ENCODE results near the gene IVD.

Gene IVD

DNA sequence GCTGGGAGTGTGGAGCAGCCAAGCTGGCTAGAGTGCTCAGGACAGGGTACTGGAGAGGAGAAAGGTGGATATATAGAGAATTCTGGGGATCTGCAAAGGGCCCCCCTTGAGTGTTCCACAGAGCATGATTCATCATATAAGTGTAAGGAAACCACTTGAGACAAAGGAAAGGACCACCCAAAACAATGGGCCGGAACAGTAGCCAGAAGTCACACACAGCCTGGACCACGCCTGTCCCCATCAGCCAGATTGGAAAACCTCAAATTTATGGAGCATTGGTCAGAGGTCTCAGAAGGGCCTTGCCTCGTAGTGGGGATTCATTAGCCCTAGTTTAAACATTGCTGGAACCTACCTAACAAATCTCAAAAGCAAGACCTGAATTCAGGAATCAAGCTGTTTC lies 28.0 kb upstream of the IVD start:
- DNase-seq (ENCODE audit: low read depth): no peak

DNA sequence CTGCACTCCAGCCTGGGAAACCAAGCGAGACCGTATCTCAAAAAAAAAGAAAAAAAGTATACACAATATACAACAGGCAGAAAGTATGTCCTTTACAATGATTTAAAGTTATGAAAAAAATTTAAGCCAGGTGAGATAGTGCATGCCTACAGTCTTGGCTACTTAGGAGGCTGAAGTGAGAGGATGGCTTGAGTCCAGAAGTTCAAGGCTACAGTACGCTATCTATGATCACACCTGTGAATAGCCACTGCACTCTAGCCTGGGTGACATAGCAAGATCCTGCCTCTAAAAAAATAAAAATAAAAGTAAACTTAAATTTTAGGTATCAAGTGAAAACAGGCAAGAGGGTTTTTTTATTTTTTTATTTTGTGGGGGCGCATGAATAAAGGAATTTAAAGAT lies 26.2 kb upstream of the IVD start:
- DNase-seq (ENCODE audit: low read depth): no peak

DNA sequence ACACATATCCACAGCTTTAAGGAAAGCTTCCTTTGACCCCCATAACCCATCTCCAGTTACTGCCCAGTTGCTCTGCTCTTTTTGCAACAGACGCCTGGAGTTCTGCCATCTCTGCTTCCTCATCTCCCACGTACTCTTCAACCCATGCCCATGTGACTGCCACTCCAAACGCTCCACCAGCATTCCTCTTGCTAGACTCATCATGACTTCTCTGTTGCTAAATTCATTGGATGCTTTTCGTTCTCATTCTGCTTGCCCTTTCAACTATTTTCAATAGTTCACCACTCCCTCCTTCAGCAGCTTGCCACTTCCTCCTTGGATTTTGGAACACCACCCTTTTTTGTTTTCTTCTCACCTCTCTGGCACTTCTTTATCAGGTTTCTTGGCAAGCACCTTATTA lies 25.7 kb upstream of the IVD start:
- DNase-seq (ENCODE audit: low read depth): no peak

DNA sequence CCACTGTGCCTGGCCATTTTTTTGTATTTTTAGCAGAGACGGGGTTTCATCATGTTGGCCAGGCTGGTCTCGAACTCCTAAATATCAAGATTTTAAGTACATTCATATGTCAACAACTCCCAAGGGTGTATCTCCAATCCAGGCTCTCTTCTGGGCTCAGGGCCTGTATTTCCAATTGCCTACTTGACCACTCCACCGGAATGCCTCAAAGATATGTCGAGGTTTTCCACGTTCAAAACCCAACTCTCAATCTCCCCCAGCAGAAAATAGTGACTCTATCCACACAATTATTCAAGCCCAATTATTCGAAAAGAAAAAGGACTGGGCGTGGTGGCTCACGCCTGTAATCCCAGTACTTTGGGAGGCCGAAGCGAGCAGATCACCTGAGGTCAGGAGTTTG lies 25.0 kb upstream of the IVD start:
- DNase-seq (ENCODE audit: low read depth): no peak

DNA sequence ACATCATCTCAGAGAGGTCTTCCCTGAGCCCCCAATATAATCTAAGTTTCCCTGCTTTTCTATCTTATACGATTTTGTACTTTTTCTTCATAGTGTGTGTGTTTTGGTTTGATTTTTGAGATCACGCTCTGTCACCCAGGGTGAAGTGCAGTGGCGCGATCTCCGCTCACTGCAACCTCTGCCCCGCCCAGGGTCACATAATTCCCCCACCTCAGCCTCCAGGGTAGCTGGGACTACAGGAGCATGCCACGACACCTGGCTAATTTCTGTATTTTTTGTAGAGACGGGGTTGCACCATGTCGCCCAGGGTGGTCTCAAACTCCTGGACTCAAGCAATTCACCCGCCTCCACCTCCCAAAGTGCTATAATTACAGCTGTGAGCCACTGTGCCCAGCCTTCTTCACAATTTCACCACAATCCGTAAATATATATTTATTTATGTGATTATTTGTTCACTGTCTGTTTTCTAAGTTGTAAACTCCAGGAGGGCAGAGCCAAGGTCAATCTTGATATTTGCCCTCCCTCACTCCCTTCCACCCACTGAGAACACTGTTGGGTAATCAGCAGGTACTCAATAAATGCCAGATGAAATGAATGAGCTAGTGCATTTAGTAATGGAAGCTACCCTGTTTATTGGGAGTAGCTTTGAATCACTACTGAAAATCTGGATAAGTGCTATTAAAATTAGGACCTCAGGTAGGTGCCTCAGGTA lies 23.6 kb upstream of the IVD start:
- DNase-seq (ENCODE audit: low read depth): no peak

DNA sequence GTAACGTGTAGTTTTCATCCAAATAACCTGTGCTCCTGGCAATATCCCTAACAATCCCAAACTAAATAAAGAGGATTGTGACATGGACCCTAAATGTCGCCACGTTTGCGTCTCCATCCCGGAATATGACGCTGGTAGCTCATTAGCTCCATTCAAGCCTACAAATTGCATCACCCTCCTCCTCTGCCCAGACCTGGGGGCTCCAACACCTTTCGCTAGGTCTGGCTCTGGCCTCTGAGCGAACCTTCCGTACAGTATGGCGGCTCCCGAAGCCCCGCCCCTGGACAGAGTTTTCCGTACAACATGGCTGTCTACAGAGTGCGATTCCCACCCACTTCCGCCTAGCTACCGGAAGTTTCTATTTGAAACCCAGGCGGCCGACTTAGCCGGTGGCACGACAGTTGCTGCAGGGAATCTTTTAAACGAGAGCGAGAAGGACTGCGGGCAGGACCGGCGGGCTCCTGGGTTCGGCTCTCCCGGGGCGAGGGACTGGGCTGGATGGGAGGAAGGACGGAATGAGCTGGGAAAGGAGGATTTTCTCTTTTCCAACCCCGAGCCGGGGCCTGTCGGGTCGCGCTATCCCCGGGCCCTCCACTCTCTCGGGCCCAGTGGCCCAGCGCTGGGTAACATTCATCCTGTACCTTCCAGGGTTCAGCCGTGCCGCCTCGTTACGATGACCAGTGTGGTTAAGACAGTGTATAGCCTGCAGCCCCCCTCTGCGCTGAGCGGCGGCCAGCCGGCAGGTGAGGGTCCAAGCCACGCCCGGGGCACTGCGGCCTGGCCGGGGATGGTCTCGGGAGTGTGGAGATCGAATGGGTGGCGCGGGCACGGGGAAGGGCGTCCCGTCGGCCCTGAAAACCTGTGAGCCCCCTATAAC lies 22.8 kb upstream of the IVD start, which contains the start of gene KNSTRN:
TSS of gene KNSTRN (plus strand) at position 142 of the 877 bp plus-strand sequence. CDS start at position 257, 115 bp downstream.
- peak; percentile 84 for DNase-seq (ENCODE audit: low read depth)

DNA sequence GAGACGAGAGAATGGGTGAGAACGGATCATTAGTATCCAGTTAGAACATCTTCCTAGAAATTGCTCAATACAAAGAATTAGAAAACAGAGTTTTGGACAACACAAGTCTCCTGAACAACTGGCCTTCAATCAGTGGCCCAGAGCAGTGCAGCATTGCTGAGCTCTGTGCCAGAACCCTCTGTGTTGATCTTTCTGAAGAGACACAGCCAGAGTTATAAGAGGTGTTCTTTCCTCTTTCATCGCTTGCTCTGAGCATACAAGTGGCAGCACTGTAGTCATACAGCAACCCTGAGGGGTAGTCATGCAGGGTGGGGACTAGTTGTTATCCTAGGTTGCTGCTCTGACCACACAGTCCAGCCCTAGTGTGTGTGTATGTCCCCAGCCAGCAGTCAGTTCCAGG lies 19.1 kb upstream of the IVD start:
- DNase-seq (ENCODE audit: low read depth): no peak

DNA sequence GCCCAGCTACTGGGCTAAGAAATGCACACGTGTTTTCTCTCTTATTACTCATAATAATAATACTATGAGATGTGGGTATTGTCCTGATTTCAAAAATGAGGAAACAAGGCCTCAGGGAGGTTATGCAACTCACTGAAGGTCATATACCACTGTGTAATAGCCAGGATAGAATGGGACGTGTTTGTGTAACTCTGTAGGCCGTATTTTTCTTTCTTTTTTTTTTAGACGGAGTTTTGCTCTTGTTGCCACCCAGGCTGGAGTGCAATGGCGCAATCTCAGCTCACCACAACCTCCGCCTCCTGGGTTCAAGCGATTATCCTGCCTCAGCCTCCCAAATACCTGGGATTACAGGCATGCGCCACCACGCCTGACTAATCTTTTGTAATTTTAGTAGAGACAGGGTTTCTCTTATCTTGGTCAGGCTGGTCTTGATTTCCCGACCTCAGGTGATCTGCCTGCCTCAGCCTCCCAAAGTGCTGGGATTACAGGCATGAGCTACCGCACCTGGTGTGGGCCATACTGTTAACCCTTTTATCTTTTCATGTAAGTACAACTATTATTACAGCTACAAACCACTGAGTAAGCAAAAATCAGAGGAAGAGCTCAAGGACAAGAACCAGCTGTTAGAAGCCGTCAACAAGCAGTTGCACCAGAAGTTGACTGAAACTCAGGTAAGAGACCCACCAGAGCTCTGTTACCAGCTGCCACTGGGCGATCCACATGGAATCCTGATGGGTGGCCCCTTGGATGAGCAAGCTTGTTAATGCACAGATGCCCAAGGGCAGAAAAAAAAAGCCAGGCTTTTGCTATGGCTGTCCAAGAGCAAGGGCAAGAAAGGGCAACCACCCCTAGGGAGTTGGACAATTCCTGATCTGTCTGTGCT lies 16.4 kb upstream of the IVD start:
- DNase-seq (ENCODE audit: low read depth): no peak

DNA sequence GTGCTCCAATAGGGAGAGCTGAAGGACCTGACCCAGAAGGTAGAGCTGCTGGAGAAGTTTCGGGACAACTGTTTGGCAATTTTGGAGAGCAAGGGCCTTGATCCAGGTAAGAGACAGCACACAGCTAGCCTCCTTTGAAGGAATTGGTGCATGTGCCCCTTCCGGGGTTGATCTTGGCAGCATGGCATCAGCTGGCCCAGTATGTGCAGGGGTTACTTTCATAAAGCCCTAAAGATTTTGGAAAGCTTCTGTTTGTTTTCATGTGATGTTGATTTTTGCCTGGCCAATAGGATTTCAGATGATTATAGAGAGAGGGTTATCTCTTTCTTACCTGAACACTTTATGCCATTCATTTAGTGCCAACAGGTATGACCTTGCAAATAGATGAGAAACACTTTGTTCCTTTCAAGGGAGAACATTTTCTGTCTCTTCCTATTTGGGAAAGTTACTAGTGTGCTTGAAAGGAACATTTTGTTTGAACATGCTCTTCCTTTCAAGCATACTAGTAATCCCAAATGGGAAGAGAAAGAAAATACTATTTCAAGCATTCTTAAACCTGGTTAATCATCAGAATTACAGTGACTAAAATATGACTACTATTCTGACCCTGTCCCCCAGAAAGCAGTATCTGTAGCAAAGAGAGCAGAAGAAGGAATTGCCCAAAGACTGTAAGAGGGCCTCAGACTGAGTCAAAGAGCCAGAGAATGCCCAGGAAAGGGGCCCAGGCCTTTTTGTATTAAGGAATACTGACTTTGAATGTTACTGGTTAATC lies 15.6 kb upstream of the IVD start:
- no peak for DNase-seq (ENCODE audit: low read depth)

DNA sequence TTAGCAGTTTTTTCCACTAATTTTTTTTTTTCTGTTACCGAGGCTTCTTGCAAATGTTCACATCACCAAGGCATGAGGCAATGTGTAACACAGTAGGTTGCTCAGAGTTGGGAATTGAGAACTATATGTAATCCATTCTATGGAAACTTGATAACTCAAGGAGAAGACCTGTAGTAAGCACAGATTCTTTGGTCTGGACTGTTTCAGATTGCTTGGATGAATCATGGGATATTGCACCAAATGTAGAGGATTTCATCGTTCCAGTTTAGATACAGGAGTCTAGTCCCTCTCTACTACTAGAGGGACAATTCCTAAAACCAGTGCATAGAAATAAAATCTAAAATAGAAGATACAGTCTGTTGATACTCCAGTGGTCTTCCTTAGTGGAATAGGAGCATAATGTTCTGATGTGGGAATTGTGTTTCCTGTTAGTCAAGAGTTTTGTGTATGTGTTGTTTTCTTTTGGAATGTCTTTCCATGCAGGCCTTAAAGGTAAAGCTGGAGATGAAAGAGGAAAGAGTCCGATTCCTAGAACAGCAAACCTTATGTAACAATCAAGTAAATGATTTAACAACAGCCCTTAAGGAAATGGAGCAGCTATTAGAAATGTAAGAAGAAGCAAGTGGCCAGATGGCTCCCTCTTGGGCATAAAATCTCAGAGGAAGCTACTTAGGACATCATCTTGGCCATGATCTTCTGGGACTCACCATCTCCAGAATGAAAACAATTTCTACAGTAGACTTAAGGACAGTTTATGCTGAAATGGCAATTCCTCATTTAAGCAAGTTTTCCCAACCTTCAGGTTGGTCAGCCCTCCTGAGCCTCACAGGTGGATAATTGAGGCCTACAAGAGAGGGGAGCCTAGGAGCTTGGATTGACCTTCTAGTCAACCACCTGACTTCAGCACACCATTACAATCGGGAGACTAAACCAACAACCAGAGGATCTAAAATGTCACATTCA lies 12.3 kb upstream of the IVD start:
- no peak for DNase-seq (ENCODE audit: low read depth)

DNA sequence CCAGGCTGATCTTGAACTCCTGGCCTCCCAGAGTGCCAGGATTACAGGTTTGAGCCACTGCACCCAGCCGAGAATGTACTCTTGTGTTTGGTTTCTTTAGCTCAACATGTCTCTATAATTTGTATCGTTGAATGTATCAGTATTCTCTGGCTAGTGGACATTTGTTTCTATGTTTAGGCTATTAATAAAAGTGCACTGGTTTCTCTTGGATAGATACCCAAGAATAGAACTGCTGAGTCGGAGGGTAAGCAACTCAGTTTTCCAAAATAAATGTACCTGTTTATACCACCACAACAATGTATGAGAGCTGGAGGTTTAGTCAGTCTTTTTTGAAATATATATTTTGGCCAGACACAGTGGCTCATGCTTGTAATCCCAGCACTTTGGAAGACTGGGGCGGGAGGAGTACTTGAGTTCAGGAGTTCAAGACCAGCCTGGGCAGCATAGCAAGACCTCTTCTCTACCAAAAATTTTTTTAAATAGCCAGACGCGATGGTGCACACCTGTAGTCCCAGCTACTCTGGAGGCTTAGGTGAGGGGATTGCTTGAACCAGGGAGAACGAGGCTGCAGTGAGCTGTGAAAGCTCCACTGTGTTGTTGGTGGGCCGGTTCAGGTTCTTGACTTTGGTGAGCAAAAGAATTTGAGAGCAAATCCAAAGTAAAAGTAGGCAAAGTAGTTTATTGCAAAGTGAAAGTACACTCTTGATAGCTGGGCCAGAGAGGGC lies 7.7 kb upstream of the IVD start:
- DNase-seq (ENCODE audit: low read depth): no peak

DNA sequence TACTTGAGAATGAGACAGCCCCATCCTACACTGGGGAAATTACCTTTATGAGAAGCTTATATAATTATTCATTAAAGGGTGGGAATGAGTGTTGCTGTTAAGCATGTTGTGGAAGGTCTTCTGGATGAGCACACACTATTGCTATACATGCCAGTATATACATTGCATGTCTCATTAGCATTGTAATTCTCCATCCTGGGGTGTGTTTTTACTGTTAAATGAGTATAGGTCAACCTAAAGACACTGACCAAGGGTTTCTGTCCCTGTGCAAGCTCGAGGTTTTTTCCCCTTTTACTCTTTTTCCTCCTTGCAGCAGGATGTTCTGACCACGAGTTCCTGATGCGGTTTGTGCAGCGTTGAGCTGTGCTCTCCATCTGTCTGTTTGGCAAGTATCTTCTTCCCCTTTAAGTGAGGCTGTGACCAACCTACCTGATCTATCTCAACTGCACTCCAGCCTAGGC lies 7.2 kb upstream of the IVD start:
- no peak for DNase-seq (ENCODE audit: low read depth)

DNA sequence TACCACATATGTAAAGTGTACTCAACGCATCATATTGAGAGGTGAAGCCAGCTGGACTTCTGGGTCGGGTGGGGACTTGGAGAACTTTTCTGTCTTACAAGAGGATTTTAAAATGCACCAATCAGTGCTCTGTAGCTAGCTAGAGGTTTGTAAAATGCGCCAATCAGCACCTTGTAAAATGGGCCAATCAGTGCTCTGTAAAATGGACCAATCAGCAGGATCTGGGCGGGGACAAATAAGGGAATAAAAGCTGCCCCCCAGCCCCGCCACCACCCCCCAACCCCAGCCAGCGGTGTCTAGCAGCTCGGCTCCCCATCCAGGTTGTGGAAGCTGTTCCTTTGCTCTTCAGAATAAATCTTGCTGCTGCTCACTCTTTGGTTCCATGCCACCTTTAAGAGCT lies 6.2 kb upstream of the IVD start:
- no peak for DNase-seq (ENCODE audit: low read depth)

DNA sequence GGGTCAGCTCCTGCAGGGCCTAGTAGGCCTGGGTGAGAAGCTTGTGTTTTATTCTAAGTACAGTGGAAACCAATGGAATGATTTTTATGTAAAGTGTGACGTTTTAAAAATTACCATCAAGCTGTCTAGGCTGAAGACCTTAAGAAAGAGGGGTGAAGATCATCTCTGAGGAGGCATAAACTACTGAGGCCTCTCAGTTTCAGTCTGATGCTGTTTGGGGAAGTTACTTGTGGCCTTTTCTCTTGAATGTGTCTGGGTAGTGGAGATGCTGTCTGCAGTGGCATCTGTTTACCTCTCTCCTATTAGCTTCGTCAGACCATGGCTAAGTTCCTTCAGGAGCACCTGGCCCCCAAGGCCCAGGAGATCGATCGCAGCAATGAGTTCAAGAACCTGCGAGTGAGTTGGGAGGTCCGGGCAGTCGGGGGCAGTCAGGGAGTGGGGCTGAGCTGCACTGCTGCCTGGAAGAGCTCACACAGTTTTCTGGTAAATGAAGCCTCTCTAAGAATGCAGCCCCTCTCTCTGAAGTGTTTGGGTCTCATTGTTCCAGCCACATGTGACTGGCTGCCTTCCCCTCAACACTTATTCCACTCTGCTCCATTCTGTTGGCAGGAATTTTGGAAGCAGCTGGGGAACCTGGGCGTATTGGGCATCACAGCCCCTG lies 1.9 kb downstream of the IVD start:
- DNase-seq (ENCODE audit: low read depth): no peak

DNA sequence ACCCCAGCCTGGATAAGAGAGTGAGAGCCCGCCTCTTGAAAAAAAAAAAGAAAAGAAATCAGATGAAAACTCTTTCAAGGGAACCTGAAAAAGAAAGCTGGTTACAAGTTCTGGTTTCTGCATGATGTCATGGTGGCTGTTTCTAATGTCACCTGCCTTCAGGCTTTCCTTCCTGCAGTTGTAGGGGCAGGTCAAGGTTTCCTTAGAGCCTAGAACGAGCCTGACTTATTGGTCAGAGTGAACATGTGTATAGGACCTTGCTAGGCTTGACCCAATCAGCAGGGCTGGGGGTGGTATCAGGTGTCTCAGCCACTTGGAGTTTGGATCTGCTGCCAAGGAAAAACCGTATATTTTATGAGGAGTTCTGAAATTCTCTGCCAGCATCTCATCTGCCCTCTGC lies 3.8 kb downstream of the IVD start:
- DNase-seq (ENCODE audit: low read depth): no peak

DNA sequence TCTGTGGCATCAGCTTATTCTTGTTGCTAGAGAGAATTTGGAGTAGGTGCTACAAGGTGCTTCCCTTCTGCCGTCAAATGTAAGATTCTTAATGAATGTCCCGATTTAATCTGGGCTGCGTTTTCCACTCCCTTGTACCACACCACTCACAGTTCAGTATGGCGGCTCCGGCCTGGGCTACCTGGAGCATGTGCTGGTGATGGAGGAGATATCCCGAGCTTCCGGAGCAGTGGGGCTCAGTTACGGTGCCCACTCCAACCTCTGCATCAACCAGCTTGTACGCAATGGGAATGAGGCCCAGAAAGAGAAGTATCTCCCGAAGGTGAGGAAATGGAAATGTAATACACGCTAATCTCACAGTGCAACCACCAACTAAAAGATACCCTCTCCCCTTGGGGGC lies 4.9 kb downstream of the IVD start:
- DNase-seq (ENCODE audit: low read depth): no peak

DNA sequence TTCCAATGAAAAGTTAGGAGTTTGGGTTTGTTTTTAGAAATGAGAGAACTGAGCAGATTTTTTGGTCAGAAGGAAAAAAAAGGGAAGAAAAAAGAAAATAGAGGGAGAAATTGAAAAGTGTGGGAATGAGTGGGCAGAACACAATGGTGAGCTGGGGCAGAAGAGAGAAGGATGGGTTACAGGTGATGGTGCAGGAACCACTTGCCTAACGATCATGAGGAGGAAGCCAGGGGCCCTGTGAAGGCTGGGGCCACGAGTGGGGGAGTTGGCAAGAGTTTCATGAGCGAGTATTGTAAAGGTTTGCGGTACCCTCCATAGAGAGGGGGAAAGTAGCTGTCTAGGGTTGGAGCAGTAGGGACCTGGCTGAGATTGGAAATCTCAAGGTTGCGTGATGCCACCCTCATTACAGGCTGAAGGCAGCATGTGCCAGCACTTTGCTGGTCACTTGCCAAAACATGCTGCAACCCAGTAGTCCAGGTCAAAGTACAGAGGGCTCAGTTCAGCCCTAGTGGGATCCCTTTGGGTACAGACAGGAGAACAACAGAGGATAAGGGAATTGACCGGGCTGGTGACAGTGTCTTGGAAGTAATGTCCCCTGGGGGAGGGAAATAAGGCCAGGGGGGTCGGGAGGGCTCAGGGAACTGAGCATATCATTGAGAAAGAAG lies 6.6 kb downstream of the IVD start:
- DNase-seq (ENCODE audit: low read depth): no peak

DNA sequence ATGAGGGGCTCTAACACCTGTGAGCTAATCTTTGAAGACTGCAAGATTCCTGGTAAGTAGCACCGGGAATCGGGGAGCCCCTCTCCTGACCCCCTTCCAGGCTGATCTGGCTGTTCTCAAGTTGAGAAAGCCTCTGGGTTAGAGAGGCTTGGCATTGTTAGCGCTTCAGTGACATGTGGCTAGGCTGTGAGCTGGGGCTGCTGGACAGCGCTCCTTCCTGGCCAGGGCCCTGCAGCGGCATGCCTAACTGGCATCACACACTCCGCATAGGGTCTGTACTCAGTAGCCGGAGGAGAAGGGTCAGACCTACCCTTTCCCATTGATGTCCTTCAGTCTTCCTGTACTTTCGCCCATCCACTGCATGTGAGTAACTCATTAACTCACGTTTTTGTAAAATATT lies 7.4 kb downstream of the IVD start:
- DNase-seq (ENCODE audit: low read depth): no peak

DNA sequence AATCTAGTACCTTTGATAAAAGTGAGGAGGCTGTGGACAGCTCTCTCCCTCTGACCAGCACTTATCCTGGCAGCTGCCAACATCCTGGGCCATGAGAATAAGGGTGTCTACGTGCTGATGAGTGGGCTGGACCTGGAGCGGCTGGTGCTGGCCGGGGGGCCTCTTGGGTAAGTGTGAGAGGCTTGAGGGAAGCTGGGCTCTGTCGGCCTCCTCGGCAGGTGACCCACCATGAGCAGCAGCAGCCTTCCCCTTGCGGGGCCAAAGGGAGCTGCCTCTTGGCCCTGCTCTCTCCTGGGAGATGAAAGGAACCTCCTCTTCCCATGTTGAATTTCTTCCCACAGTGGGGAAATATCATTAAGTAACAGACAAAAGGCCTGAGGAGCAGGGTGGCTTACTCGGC lies 9.2 kb downstream of the IVD start:
- DNase-seq (ENCODE audit: low read depth): no peak

Data from activated T-helper 1 cell treated with Interleukin-2 at 50 U/mL for 16 hours (primary cell).